HG03139 (cell line): Measurements from ENCODE around the gene TMF1.
A peak's percentile ranks its signal among the peaks of the same experiment; 100 is the strongest.

ENCODE experiments used
- ATAC-seq: cut with Tn5 transposase; IDR thresholded peaks from one replicate; pipeline ENCODE4 v1.9.1; 2021; ENCODE audit not compliant: unreplicated experiment

The TMF1 gene

DNA sequence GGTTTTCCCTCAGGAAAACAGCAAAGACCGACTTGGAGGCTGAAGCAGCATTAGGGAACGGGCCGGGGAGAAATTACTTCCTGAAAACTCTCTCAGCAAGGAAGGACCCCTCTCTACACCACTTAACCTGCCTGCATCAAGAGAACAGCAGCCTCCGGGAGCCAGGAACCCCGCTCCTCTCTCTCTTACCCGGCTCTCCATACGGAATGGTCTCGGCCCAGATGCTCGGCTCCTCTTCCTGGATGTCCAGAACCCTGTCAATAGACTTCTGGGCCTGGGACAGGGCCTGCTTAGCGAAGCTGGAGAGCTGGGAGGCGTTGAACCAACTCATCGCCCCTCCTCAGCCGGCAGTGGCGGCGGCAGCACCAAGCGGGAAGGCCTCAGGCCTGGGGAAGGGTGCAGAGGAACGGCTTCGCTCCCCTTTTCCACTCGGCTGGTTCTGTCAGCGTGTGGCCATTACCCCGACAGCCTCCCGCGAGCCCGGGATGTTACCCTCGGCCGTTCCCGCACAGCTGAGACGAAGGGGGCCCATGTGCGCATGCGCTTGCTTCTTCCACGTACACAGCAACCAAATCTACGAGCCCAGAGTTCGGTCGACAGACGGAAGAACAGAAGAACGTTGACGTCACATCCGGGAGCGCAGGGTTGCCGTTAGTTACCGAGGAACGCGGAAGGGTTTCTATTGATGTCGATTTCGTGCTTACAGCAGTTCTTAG, at the start of gene TMF1:
Gene TMF1, minus strand, starts transcription at position 578 of the 716 bp plus-strand sequence. Its CDS starts 247 bp downstream, at position 331.
- ATAC-seq: peak; percentile 97

DNA sequence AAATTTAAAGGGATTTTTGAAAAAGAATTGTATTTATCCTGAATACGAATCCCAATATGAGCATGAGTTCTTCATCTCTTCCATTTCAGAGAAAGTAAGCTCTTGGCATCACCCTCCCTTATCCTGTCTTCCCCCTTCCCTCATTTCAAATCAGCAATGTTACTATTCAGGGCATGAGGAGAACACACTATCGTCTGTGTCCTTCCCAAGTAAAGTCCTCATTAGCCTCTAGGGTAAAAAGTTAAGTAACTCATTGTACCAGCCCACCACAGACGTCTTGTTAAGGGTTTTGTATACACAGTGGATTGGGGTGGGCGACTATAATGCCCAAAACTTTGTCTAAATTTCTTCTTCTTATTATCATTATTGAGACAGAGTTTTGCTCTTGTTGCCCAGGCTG, 47.4 kb upstream of the TMF1 start:
- ATAC-seq: no peak

DNA sequence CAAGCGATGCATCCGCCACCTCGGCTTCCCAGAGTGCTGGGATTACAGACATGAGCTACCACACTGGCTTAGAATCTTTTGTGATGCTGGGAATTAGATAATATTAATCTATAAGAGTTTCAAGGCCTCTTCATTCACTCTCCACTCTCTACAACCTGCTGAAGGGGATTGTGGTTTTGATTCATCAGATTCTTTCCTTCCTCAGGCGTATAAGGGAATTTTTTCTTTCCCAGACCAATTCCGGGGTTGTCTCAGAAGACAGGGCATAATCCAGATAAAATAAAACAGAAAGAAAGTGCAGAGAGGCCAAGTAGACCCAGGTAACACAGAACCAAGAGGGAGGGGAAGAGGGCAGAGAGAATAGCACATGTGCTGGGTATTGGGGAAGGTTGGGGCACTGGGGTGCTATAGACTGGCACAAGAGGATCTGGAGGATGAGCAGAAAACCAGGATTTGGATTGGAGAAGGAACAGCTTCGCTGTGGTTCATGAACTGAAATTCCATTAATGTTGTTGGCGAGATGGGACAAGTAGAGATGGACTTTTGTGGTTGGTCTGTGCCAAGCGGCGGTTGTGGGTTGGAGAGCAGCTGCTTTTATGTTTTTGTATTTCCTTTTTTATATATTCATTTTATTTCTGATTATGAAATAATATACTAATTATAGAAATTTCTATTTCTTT, 45.4 kb upstream of the TMF1 start:
- no peak for ATAC-seq

DNA sequence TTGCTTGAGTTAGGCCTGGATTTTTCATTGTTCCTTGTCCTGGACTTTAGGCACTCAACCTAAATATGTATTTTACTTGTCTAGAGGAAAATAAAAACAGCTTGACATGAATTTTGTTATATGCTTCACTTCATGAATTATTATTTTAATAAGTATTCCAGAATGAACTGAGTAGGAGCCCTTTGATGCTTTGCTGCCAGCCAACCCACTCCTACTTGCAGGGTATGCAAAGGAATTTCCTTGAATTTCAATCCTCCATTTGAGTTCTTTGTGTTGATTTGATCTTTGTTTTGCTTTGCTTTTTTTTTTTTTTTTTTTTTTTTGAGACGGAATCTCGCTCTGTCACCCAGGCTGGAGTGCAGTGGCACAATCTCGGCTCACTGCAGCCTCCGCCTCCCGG, 44.2 kb upstream of the TMF1 start:
- ATAC-seq: no peak

DNA sequence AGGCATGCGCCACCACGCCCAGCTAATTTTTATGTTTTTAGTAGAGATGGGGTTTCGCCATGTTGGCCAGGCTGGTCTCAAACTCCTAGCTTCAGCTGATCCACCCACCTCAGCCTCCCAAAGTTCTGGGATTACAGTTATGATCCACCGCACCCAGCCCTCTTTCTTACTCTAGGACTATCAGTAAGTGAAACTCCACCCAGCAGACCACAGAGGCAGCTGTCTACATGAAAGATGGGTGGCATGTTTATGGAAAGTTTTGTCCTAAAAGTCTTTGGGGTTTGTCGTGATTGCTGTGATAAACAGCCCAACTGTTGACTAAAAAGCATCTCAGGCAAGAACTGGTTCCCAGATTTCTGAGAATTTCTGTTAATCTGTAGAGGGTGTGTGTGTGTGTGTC, 43.5 kb upstream of the TMF1 start:
- ATAC-seq: no peak

DNA sequence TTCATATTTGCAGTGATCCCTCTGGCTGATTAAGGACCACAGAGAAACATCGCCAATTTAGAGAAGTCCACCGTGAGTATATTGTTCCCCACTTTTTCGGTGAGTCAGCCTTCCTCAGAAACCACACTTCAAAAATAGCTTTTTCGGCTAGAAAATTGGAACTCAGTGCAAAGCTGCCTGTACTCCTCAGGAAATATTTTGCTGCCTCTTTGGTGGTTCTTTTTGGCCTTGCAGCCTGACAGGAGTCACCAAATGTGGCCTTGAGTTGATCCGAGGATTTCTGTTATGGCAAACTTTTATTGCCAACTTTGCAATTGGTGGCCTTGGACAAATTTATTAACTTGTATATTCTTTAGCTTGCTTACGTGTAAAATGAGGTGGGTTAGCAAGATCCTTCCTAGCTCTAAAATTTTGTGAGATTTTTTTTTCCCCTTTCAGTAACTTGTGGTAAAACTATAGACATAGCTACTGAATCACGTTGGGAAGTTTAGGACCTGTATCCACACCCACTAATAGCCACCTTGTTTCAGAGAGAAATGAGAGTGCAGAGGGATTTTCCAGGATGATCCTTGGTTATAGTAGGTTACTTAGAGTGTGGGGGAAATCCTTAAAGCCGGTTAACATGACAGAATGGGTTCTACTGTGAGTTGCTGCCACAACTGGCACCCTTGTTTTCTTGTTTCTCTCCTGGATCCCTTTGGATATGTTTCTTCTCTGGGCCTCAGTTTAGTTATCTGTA, 42.5 kb upstream of the TMF1 start:
- no peak for ATAC-seq

- ATAC-seq: peak; percentile 69
Measured at GRCh38 chr3:69092030-69092516, 39.9 kb upstream of the TMF1 start.

DNA sequence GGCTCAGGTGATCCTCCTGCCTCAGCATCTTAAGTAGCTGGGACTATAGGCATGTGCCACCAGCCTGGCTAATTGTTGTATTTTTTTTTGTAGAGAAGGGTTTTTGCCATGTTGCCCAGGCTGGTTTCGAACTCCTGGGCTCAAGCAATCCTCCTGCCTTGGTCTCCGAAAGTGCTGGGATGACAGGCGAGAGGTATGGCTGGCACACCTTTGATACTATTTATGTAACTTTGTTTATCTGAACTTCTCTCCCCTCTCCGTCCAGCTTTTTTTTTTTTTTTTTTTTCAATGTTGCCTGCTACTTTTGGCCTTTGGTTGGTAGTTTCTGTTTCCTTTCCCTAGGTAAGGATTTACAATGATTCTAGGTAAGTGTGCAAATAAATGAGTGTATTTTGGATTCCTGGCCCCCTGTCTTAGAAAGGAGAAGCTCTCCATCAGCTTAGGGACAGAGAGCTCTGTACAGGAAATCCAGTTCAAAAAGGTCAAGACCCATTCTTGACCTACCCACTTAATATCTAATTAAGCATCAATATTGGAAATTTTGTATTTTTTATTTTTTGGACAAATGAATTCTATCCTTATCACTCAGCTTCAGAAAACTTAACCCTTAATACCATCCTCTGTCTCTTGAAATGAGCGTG, 39.4 kb upstream of the TMF1 start:
- ATAC-seq: no peak

- ATAC-seq: no peak
Measured at GRCh38 chr3:69090021-69090420, 37.9 kb upstream of the TMF1 start.

DNA sequence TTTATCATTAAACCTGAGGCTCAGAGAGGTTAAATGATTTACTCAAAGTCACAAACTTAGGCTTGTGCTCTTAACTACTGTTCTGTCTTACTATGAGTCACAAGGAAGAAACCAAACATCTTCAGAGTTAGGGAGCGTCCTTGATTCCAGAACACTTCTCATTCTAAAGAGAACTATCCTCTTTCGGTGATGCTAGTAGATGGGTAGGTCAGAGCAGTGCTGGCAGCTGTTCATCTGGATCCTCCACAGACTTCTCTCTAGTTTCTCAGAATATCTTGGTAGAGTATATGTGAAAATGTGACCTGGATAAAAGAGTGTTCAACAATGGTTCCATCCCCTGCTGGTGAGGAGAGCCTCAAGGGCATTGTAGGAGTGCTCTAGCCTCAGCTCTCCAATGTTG, 35.9 kb upstream of the TMF1 start:
- ATAC-seq: peak; percentile 21

DNA sequence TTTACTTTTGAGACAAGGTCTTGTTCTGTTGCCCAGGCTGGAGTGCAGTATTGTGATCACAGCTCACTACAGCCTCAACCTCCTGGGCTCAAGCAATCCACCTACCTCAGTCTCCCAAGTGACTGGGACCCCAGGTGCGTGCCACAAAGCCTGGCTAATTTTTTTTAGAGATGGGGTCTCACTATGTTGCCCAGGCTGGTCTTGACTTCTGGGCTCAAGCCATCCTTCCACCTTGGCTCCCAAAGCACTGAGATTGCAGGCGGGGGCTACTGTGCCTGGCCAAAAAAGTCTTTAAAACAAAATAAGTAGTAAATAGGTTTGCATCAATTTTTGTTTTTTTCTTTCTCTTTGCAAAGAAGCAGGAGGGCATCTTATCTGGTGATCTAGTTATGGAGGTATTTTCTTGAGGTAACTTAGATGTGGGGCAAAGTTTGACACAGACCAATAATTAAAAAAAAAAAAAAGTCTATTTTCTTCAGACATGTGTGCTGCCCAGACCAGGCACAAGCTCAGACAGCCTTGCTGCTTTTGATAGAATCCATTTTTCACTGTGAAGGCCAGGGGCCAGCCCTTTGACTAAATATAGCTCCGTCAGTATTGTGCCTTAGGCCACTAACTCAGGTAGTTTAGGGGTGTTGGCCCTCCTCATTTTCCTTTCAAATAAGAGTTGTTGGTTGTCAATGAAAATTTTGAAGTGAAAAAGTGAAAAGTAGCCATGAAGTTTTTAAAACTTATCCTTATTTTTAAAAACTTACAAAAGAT, 35.1 kb upstream of the TMF1 start:
- no peak for ATAC-seq

DNA sequence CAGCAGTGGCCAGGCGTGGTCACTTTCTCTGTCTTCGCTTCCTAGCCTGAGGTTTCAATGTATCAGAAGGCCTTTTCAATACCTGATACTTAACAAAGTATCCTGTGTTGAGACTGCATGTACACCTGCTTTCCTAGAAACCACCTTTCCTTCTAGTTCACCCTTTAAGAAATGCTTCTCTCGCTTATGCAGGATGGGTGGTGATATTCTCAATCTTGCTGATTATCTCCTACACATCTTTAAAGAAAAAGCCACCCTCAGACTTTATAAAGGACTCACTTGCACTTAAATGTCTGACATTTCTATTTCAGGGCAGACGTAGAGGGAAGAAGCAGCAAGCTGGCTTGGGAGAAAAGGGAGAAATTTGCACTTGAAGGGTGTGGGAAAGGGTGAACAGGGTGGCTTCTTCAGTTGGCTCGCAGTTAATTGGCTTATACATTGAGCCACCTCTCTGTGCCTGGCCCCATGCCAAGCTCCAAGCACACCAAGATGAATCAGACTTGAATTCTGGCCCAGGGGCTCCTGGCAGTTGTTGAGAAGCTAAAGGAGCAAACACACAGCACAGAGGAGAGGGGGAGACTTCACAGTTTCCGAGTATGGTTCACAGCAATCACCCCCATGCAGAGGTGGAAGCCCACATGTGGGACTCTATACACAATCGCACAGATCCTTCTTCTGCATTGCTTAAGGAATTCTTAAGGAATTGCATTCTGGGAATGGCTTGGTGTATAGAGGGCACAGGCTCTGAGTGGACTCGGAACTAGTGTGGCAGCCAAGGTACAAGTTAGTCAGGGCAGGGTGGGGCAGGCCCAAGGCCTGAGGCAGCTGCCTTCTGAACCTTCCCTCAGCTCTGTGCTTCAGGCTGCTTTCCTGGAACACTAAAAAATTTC, 33.9 kb upstream of the TMF1 start:
- no peak for ATAC-seq

DNA sequence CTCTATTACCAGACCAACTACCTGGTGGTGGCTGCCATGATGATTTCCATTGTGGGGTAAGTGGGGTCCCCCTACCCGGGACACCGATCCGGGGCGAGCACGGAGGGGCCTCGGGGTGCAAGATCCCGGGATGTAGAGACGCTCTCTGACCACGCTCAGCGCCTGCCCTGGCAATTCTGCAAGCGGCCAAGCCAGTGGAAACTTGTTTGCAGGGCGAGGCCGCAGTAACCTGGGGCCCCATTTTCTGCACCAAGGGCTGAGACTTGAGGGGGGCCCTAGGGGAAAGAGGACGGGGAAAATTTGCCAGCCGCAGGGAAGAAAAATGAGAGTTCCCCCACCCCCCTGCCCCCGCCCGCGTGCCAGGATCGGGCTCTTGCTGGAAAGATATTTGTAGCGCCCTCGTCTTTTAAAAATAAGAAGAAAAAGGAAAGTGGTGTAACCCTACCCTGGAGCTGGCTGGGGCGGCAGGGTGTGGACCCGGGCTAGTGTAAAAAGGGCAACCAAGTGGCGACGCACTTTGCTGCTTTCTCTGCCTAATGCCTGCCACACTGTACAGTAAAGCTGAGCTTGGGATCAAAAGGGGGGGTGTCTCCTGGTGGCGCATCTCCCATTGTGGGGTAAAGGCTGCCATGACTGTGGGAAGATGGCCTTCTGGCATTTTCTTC, 33.2 kb upstream of the TMF1 start:
- ATAC-seq: no peak

GRCh38 chr3:69084326-69085167, 32.4 kb upstream of the TMF1 start, which contains the start of gene ARL6IP5:
TSS of gene ARL6IP5 (plus strand) at chr3:69084937. CDS start at chr3:69085048, 111 bp downstream.
- peak; percentile 50 for ATAC-seq

- peak; percentile 52 for ATAC-seq
Measured at GRCh38 chr3:69082805-69083204, 30.7 kb upstream of the TMF1 start.

GRCh38 chr3:69082361-69082760, 30.2 kb upstream of the TMF1 start:
- ATAC-seq: no peak

GRCh38 chr3:69081583-69082262, 29.6 kb upstream of the TMF1 start:
- ATAC-seq: no peak
